A673 (cell line): ENCODE results near the gene LMF2. TPM values are rescaled to one million over a fixed set of nuclear protein-coding genes. Genes with fewer than 3 reads are reported as not detected.

ENCODE experiments used
- BruUV-seq: library from RNA; stranded (reverse); fragments of 400-500 nt; replicated peaks from 2 replicates; lab custom pipeline; 2021; lab: Mats Ljungman, UMichigan
- CTCF ChIA-PET: fragments of 300-600 bp; sonication (Branson Sonifier 250); formaldehyde crosslinking; loops from one replicate; lab custom pipeline; 2022; ENCODE audit warnings: antibody characterized with exemption; lab: Charles Lee
- POLR2A ChIA-PET: fragments of 300-600 bp; sonication (Branson Sonifier 250); formaldehyde crosslinking; loops from one replicate; lab custom pipeline; 2022; ENCODE audit warnings: antibody characterized with exemption; ENCODE audit not compliant: low non-redundant PET; lab: Charles Lee
- DNase-seq: peaks from one replicate; pipeline ENCODE4 v3.0.0-alpha.2; 2015; ENCODE audit warnings: low spot score
- H3K27ac ChIP-seq: fragments of 200-600 bp; sonication (generic); 2 replicates; pipeline ENCODE4 v1.5.1; 2016; ENCODE audit warnings: mixed run types, low read depth, mild to moderate bottlenecking, mixed read lengths, antibody characterized with exemption, low read length; ENCODE audit not compliant: poor library complexity, severe bottlenecking
- H3K27me3 ChIP-seq: fragments of 200-600 bp; sonication (generic); replicated peaks from 2 replicates; pipeline ENCODE4 v1.6.1; 2017; ENCODE audit warnings: mixed run types, low read depth, mild to moderate bottlenecking, mixed read lengths, antibody characterized with exemption, low read length; ENCODE audit not compliant: insufficient read depth, poor library complexity
- H3K36me3 ChIP-seq: fragments of 200-600 bp; sonication (generic); 2 replicates; pipeline ENCODE4 v1.6.1; 2016; ENCODE audit warnings: mixed run types, mild to moderate bottlenecking, mixed read lengths, antibody characterized with exemption, low read length; ENCODE audit not compliant: insufficient read depth, poor library complexity, severe bottlenecking
- H3K4me1 ChIP-seq: fragments of 200-600 bp; sonication (generic); 2 replicates; pipeline ENCODE4 v1.6.1; 2017; ENCODE audit warnings: mixed run types, mild to moderate bottlenecking, mixed read lengths, antibody characterized with exemption, low read length; ENCODE audit not compliant: insufficient read depth, poor library complexity, severe bottlenecking
- H3K4me3 ChIP-seq: fragments of 200-600 bp; sonication (generic); 2 replicates; pipeline ENCODE4 v1.5.1; 2016; ENCODE audit warnings: low read depth, mixed run types, mild to moderate bottlenecking, mixed read lengths, low read length; ENCODE audit not compliant: poor library complexity, severe bottlenecking
- H3K9me3 ChIP-seq: fragments of 200-600 bp; sonication (generic); 2 replicates; pipeline ENCODE4 v1.6.1; 2016; ENCODE audit warnings: mixed run types, low read depth, mild to moderate bottlenecking, mixed read lengths, antibody characterized with exemption, low read length; ENCODE audit not compliant: poor library complexity, severe bottlenecking
- EZH2 ChIP-seq: fragments of 200-600 bp; sonication (generic); IDR thresholded peaks from 2 replicates; pipeline ENCODE4 v1.6.1; 2017; ENCODE audit warnings: borderline replicate concordance, low read depth, mild to moderate bottlenecking, mixed read lengths, antibody characterized with exemption, low read length; ENCODE audit not compliant: poor library complexity, severe bottlenecking
- intact Hi-C: fragments of 100-400 bp; cut with micrococcal nuclease; formaldehyde crosslinking; loops from one replicate; pipeline ENCODE4 v1.10.0; 2022; ENCODE audit not compliant: unreplicated experiment
- total RNA-seq: library from RNA; stranded (reverse); gene quantifications from 2 replicates; pipeline ENCODE4 v1.2.3, GENCODE V29; 2021
- TF ChIP-seq, protein P1 (sequence below): fragments of 300-800, 200-600 bp; sonication (generic); conservative IDR thresholded peaks from 2 replicates; pipeline ENCODE4 v1.5.1; 2017; ENCODE audit warnings: low read depth, mild to moderate bottlenecking, antibody characterized with exemption, low read length, moderate library complexity, mixed read lengths

The LMF2 gene
- total RNA-seq, 1 experiment from 2014 or later: 79.2 TPM

DNA sequence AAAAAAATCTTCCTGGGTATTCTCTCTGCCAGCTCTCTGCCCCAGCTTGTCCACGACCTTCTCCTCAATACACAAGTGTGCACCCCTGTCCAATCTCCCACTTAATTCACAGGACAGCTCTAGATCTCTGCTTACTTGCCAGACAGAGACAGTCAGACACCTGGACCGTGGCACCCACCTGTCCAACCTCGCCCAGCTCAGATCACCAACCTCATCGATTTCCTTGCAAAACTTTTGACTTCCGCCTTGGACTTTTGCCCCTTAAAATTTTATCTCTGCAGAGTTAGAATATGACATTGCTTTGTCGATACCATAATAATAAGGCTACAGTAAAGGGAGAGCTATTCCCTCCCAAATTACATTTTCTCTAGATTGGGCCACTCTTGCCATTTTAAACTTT is 10.4 kb downstream of the LMF2 start:
- intact Hi-C loops: loop anchor here (10.0 kb wide), 1 partner anchor 222 kb away; the partner anchor contains the start of gene MAPK11
- no peaks in the 10 kb centered on the region for H3K9me3 ChIP-seq
- CTCF ChIA-PET: interaction anchor here (1.1 to 2.1 kb wide), 3 partner anchors 29 to 256 kb away, joined by 3 to 14 read pairs (median 3); partner anchors contain the start of gene SCO2
- no peak overlapping the region for H3K4me3 ChIP-seq
- H3K27ac ChIP-seq: no peak overlapping the region
- H3K4me1 ChIP-seq: peaks cover 5% of the 10 kb centered on the region
- POLR2A ChIA-PET: no interaction called here
- TF ChIP-seq, protein P1, sequence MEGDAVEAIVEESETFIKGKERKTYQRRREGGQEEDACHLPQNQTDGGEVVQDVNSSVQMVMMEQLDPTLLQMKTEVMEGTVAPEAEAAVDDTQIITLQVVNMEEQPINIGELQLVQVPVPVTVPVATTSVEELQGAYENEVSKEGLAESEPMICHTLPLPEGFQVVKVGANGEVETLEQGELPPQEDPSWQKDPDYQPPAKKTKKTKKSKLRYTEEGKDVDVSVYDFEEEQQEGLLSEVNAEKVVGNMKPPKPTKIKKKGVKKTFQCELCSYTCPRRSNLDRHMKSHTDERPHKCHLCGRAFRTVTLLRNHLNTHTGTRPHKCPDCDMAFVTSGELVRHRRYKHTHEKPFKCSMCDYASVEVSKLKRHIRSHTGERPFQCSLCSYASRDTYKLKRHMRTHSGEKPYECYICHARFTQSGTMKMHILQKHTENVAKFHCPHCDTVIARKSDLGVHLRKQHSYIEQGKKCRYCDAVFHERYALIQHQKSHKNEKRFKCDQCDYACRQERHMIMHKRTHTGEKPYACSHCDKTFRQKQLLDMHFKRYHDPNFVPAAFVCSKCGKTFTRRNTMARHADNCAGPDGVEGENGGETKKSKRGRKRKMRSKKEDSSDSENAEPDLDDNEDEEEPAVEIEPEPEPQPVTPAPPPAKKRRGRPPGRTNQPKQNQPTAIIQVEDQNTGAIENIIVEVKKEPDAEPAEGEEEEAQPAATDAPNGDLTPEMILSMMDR: no peak
- no peak for TF ChIP-seq EZH2
- no peaks in the 10 kb centered on the region for H3K36me3 ChIP-seq
- no peak for DNase-seq
- no peaks in the 10 kb centered on the region for H3K27me3 ChIP-seq
- no TSS peak for BruUV-seq

DNA sequence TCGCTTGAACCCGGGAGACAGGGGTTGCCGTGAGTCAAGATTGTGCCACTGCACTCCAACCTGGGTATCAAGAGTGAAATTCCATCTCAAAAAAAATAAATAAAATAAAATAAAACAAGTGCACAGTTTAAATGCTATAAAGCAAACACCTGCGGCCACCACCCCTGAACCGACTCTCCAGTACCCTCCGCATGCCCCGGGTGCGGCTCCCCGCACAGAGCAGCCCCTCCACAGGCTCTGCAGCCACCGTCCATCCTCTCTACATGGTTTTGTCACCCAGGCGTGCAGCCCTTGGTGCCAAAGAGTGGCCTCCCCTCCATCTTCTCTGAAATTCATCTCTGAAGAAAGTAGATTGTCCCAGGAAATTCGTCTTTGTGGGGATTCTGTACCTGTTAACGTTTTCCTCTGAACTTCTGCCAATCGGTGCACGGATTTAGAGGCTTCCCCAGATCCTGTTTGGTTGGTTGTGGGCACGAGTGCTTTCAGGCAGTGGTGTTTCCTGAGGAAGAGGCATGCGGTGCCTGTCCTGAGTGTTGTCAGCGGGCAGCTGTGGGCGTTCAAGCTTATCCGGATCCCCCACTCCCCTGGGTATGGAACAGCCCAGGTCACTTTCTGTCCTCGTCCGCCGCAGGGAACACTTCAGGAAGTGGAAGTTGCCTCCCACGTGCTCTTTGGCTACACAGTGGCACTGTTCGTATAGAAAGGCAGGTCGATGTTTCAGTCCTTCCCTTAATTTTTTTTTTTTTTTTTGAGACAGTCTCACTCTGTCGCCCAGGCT is 16.8 kb downstream of the LMF2 start:
- ChIA-PET CTCF (no interaction called here), POLR2A (no interaction called here)
- TF ChIP-seq, protein P1: no peak
- no peak for TF ChIP-seq EZH2
- BruUV-seq: no TSS peak
- intact Hi-C loops: loop anchor here (10.0 kb wide), 1 partner anchor 216 kb away; the partner anchor contains the start of gene MAPK11
- no peaks in the 10 kb centered on the region for H3K9me3 ChIP-seq
- DNase-seq: peak; percentile 47
- H3K27ac ChIP-seq: no peak overlapping the region
- H3K27me3 ChIP-seq: no peaks in the 10 kb centered on the region
- H3K4me3 ChIP-seq: no peak overlapping the region
- peaks cover 2% of the 10 kb centered on the region for H3K4me1 ChIP-seq
- H3K36me3 ChIP-seq: no peaks in the 10 kb centered on the region

GRCh38 chr22:50489363-50490243 is 17.9 kb downstream of the LMF2 start:
- POLR2A ChIA-PET: no interaction called here
- CTCF ChIA-PET: no interaction called here
- no peaks in the 10 kb centered on the region for H3K27me3 ChIP-seq
- intact Hi-C loops: loop anchor here (10.0 kb wide), 1 partner anchor 215 kb away; the partner anchor contains the start of gene MAPK11
- no peaks in the 10 kb centered on the region for H3K36me3 ChIP-seq
- TF ChIP-seq, protein P1: no peak
- no peak for TF ChIP-seq EZH2
- DNase-seq: no peak
- no peaks in the 10 kb centered on the region for H3K9me3 ChIP-seq
- H3K4me3 ChIP-seq: no peak overlapping the region
- no TSS peak for BruUV-seq
- H3K27ac ChIP-seq: no peak overlapping the region
- H3K4me1 ChIP-seq: peaks cover 7% of the 10 kb centered on the region
